CD4-positive, alpha-beta T cell treated with Interleukin-17A for 4 hours (primary cell): ENCODE results near the gene HOXB13.
A peak's percentile ranks its signal among the peaks of the same experiment; 100 is the strongest.
"Not testable (repeated sequence)": the region's sequence is repeated elsewhere in the genome, so short reads cannot be mapped to it uniquely, and the experiment has no call there.

Experiments
- DNase-seq: peaks from one replicate; pipeline ENCODE4 v3.0.0-alpha.2; 2020; ENCODE audit warnings: mixed read lengths

The HOXB13 gene

DNA sequence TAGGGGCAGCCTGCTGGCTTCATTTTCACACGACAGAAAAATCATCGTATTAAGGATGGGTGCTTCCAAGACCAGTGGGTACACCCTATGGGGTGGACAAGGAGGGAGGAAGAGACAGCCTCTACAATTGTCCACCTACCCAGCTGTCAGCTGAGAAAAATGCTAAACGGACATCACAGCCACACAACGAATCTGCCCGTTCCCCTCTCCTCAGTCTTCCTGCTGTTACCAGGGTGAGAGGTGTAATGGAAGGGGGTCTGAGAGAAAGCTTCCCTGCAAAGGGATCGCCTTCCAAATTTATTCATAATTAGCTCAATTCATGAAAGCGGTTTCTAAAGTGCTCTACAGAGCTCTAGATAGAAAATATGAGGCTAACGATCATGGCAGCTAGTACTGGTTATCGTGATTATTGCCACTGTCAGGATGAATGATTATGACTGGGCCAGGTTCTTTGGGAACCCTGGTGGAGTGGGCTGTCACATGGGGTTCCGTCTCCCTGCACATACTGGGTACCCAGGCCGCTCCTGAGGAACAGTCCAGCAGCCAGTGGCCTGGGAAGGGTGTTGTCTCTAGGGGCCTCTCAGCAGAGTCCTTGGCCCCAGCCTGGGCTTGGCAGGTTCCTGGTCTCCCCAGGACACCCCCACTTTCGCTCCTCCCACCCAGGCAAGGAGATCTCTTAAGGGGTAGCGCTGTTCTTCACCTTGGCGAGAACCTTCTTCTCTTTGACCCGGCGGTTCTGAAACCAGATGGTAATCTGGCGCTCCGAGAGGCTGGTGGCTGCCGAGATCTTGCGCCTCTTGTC is 2.2 kb downstream of the HOXB13 start:
- DNase-seq = no peak

- DNase-seq = no peak
Observed at GRCh38 chr17:48725288-48726064, 3.1 kb downstream of the HOXB13 start.

GRCh38 chr17:48725004-48725287 is 3.6 kb downstream of the HOXB13 start:
- DNase-seq = no peak

DNA sequence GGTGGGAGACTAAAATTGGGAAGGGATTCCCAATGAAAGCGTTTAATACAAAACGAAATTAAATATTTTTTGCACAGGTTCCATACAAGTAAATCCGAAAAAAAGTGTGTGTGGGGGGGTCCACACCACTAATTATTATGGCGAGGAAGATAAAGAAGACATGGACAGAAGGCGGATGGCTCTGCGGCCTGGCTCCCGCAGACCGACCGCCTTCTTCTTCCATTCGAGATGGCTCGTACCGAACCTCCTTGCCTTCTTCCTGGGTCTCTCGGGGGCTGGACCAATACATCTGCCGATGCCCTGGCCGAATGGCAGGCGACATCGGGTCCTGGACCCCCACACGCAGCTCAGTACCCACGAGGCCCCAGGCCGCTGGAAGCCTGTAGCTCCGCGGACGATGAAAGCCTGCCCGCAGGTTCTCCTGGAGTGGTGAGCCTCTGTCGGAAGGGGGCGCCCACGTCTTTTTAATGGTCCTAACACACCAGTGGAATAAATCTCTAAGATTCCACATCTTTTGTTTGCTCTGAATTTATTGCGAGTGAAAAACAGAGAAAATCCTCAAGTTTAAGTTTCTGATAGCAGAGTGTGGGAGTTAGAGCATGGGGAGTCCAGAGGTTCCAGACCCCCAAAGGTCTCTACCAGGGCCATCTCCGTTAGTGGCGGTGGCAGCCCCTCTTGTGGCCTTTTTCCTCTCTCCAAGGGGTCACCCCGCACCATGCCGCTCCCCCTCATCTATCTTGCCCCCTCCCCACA is 4.1 kb downstream of the HOXB13 start:
- DNase-seq = peak; percentile 85

- DNase-seq = peak; percentile 35
Observed at GRCh38 chr17:48723423-48724250, 4.9 kb downstream of the HOXB13 start.

- no peak for DNase-seq
Observed at GRCh38 chr17:48722915-48723422, 5.6 kb downstream of the HOXB13 start, which contains the start of gene PRAC2. TSS of gene PRAC2 (plus strand) at chr17:48723185. CDS start at chr17:48724411, 1,226 bp downstream.

- no peak for DNase-seq
Observed at GRCh38 chr17:48722201-48722907, 6.2 kb downstream of the HOXB13 start, which contains the start of gene PRAC1. TSS of gene PRAC1 (minus strand) at chr17:48722518. CDS start at chr17:48722392, 126 bp downstream.

DNA sequence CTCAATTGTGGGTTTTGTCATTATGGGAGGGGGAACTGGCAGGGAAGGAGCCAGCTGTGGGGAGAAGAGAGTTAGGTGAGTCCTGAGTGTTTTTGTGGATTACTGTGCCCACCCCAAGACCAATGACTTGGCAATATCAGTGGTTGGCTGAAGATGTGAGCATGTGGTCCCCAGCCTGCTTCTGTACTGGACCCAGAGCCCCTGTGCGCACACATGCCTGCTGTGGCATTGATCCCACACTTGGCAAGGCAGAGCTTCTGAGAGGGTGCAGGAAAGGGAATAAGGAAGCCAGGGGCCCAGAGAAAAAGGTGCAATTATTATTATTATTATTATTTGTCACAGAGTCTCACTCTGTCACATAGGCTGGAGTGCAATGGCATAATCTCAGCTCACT is 7.5 kb downstream of the HOXB13 start:
- no peak for DNase-seq

- DNase-seq = no peak
Observed at GRCh38 chr17:48720266-48721008, 8.1 kb downstream of the HOXB13 start.

DNA sequence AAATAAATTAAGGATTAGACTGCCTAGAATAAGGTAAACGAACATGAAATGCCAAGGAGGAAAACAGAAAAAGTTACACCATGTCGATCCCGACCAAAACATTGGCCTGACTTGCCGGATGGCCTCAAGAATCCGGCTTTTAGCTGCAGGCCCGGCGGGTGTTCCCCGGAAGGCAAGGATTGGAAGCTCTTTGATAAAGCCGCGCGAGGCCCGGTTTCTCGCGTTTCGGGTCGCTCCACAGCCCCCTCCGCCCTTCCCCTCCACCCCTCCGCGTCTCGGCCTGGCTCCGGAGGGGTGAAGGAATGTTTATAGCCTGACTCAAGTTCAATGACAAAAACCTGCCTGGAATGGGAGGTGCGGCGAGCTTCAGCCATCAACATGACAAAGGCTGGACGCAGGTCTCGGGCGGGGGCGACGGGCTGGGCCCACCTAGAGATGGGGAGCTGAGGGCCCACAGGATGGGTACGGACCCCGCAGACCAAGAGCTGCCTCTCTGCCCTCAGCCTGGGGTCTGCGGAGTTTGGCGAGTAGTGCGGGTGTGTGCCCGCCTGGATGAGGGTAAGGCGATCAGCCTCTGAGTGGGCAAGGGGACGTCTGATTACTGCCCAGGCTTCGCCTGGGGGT is 8.8 kb downstream of the HOXB13 start:
- DNase-seq = peak; percentile 11

DNA sequence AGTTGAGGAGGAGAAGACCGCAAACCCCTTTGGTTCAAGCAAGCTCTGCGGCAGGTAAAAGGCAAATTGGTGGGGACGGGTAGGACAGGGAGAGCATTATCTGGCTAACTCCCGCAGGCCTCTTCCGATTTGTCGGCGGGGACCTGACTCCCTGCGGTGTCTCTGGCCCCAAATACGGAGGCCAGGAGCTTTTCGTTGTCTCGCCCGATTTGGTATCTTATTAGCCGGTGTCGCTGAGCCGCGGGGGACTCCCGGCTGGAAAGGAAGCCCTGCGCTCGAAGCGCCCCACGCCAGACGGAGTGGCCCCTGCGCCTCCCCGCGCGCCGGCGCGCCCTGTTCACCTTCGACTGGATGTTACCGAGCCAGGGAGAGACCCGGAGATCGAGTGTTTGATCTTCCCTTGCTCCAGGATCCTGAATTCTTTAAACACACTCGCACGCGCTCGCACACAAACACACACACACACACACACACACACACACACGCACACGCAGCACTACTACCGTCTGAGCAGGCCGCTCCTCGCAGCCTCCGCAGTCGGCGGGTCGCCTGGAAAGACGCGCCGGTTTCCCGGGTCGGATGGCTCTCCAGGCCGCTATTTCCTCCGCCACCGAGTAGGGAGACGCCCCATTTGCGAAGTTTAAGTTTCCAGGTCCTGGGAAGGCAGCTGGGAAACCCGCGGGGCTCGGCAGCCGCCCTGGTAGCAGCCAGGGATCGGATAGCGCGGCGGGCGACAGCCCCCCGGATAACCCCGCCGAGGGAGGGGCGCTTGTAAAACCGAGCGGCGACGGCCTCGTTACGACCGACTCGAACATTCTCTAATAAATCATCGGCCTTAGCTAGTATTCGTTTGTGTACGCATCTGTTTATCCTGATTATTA is 9.5 kb downstream of the HOXB13 start:
- peak; percentile 13 for DNase-seq

- DNase-seq = no peak
Observed at GRCh38 chr17:48718227-48718760, 10.3 kb downstream of the HOXB13 start.

GRCh38 chr17:48717367-48718226 is 11.0 kb downstream of the HOXB13 start:
- no peak for DNase-seq

DNA sequence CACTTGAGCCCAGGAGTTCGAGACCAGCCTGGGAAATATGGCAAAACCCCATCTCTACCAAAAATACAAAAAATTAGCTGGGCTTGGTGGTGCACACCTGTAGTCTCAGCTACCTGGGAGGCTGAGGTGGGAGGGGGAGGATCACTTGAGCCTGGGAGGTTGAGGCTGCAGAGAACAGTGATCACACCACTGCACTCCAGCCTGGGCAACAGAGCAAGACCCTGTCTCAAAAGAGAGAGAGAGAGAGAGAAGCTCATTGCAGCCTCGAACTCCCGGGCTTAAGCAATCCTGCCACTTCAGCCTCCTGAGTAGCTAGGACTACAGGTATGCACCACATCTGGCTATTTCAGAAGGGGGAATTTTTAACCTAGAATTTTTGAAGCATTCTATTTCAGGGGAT is 12.0 kb downstream of the HOXB13 start:
- not testable (repeated sequence) for DNase-seq

GRCh38 chr17:48715496-48716399 is 12.8 kb downstream of the HOXB13 start:
- DNase-seq = no peak

- no peak for DNase-seq
Observed at GRCh38 chr17:48711128-48711527, 17.4 kb downstream of the HOXB13 start.
